Lung (tissue), 12 donors: ENCODE data around the gene PCIF1. TPM values are rescaled to one million over a fixed set of nuclear protein-coding genes. Genes with fewer than 3 reads are reported as not detected.
A peak's percentile ranks its signal among the peaks of the same experiment; 100 is the strongest.

Source experiments
- ATAC-seq: fragments of 200-7000 bp; cut with Tn5 transposase; one replicate; pipeline ENCODE4 v1.9.1; 2020; ENCODE audit warnings: moderate number of reproducible peaks; ENCODE audit not compliant: insufficient read depth, low FRiP score
- DNase-seq, 3 donors: peaks; one replicate each; pipeline ENCODE4 v3.0.0-alpha.2; 2013 to 2017
- H3K27ac ChIP-seq, 2 donors: one replicate each; pipeline ENCODE4 v1.5.1; 2013; ENCODE audit warnings: mild to moderate bottlenecking in 2 of 2, moderate library complexity in 2 of 2, control low read depth in 1 of 2, inconsistent platforms in 1 of 2, low read depth in 1 of 2, low read length in 1 of 2
- H3K27me3 ChIP-seq, 3 donors: one replicate each; pipeline ENCODE4 v1.5.1; 2013; ENCODE audit warnings: low read length in 2 of 3; ENCODE audit not compliant: control insufficient read depth in 3 of 3, insufficient read depth in 3 of 3
- H3K36me3 ChIP-seq, 4 donors: one replicate each; pipeline ENCODE4 v1.5.1; 2013; ENCODE audit warnings: low read length in 4 of 4, mild to moderate bottlenecking in 1 of 4, moderate library complexity in 1 of 4; ENCODE audit not compliant: control insufficient read depth in 4 of 4, insufficient read depth in 4 of 4
- H3K4me1 ChIP-seq, 5 donors: one replicate each; pipeline ENCODE4 v1.5.1; 2013; ENCODE audit warnings: low read length in 5 of 5, mild to moderate bottlenecking in 2 of 5, moderate library complexity in 1 of 5; ENCODE audit not compliant: control insufficient read depth in 5 of 5, insufficient read depth in 5 of 5
- H3K4me3 ChIP-seq: one replicate; pipeline ENCODE4 v1.5.1; 2013; ENCODE audit warnings: mild to moderate bottlenecking, control low read depth, moderate library complexity
- H3K9ac ChIP-seq, 2 donors: one replicate each; pipeline ENCODE4 v1.5.1; 2013; ENCODE audit warnings: low read length in 2 of 2, control low read depth in 1 of 2; ENCODE audit not compliant: insufficient read depth in 1 of 2
- H3K9me3 ChIP-seq, 4 donors: one replicate each; pipeline ENCODE4 v1.5.1; 2013; ENCODE audit warnings: low read length in 3 of 4, mild to moderate bottlenecking in 1 of 4, moderate library complexity in 1 of 4; ENCODE audit not compliant: control insufficient read depth in 4 of 4, insufficient read depth in 3 of 4
- CTCF ChIP-seq: IDR thresholded peaks from 2 replicates; pipeline ENCODE4 v1.5.1; 2012; ENCODE audit warnings: mild to moderate bottlenecking; ENCODE audit errors: control extremely low read depth, extremely low read depth
- WGBS, 2 donors: extraction: QIAGEN DNeasy Blood & Tissue Kit; methylation state at CpG; one replicate each; pipeline ENCODE4 v1.1.7; 2013; 5-methylcytosine and 5-hydroxymethylcytosine counted together
- polyA plus RNA-seq, 2 donors: library from polyadenylated mRNA; stranded (reverse); fragments of 200-250 nt; gene quantifications; one replicate each; pipeline ENCODE4 v1.2.1, GENCODE V29; 2013
- total RNA-seq, 2 donors: library from RNA; depleted of rRNA in 1 of 2; stranded (reverse); fragments of >200 nt in 1 of 2; gene quantifications; one replicate each; pipeline ENCODE4 v1.2.1, GENCODE V29; 2014 to 2021
- donor health status: control.
- donor health status: control.
- donor health status: Bipolar disorder and iron deficiency.
- donor health status: healthy.
- donor health status: DM: yes; HTN: yes; CAD: no.

The PCIF1 gene
- total and polyA plus RNA-seq, 4 donors: 27.7 to 48.1 (median 32.0) TPM

GRCh38 chr20:45913116-45913515 is 21.4 kb upstream of the PCIF1 start:
- no peak for TF ChIP-seq CTCF
- no peaks in the 10 kb centered on the region for H3K36me3 ChIP-seq
- ATAC-seq (no peak), DNase-seq (no peak)
- H3K9ac ChIP-seq: no peak overlapping the region
- H3K4me1 ChIP-seq: peaks cover 0 to 15% (median 4%) of the 10 kb centered on the region in 5 donors
- H3K9me3 ChIP-seq: no peaks in the 10 kb centered on the region
- no peak overlapping the region for H3K27ac ChIP-seq
- WGBS, 2 donors: 49 to 59% methylated on average over 5 of the region's 5 CpGs
- H3K4me3 ChIP-seq: no peak overlapping the region
- H3K27me3 ChIP-seq: no peaks in the 10 kb centered on the region

DNA sequence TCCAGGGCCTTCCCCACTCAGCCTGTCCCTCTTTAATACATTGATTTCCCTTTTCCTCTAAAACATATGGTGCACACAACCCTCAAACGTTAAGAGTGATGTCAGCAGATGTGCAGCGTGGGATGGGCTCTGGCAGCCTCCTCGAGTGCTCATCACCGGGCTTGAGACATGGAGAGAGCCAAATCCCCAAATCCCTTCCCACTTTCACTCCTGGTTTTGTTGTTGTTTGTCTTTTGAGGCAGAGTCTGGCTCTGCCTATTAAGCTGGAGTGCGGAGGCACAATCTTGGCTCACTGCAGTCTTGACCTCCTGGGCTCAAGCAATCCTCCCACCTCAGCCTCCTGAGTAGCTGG is 16.7 kb upstream of the PCIF1 start:
- Histone ChIP-seq H3K4me3 (no peak overlapping the region), H3K27ac (peak overlapping the region in 1 of 2 donors; percentile 23), H3K27me3 (no peaks in the 10 kb centered on the region), H3K4me1 (peaks cover 0 to 22% (median 19%) of the 10 kb centered on the region in 5 donors), H3K36me3 (no peaks in the 10 kb centered on the region), H3K9me3 (no peaks in the 10 kb centered on the region), H3K9ac (no peak overlapping the region)
- no peak for TF ChIP-seq CTCF
- DNase-seq: peak in 1 of 3 donors; percentile 27
- ATAC-seq: no peak
- WGBS, 2 donors: 63 to 86% methylated on average over 5 of the region's 5 CpGs

DNA sequence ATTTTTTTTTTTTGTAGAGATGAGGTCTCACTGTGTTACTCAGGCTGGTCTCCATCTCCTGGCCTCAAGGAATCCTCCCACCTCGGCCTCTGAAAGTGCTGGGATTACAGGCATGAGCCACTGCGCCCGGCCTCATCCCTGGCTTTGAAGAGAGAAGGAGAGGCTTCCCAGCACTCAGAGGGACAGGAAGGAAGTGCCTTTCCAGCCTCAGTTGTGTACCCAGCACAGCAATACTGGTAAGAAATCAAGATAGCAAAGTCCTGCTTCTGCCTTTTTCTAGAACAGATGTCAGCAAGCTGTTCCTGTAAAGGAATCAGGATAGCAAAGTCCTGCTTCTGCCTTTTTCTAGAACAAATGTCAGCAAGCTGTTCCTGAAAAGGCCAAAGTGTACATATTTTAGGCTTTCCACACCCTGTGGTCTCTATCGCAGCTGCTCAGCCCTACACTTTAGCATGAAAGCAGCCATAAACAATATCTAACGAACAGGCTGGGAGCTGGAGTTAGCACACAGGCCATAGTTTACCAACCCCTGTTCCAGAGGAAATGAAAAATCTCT is 16.2 kb upstream of the PCIF1 start:
- peak overlapping the region; percentile 28 to 78 for H3K27ac ChIP-seq
- H3K9me3 ChIP-seq: no peaks in the 10 kb centered on the region
- DNase-seq (peak in 2 of 3 donors; percentile 34 to 41), ATAC-seq (no peak)
- no peak overlapping the region for H3K4me3 ChIP-seq
- no peaks in the 10 kb centered on the region for H3K36me3 ChIP-seq
- H3K27me3 ChIP-seq: no peaks in the 10 kb centered on the region
- WGBS, 2 donors: 61 to 76% methylated on average over 5 of the region's 5 CpGs
- H3K9ac ChIP-seq: peak overlapping the region in 1 of 2 donors; percentile 30
- no peak for TF ChIP-seq CTCF
- H3K4me1 ChIP-seq: peaks cover 0 to 22% (median 20%) of the 10 kb centered on the region in 5 donors
